Measurements from ENCODE around the gene LRMDA.

GRCh38 chr10:75807456-75807855, 376.0 kb downstream of the LRMDA start:
- TF ChIP-seq CTCF (tag by site-specific recombination; IDR thresholded peaks at IDR 0.05) (no peak), PRDM10 (tag by site-specific recombination; IDR thresholded peaks at IDR 0.05) (no peak), ZNF555 (tag by site-specific recombination; conservative IDR thresholded peaks at IDR 0.05) (no peak), ZNF514 (tag by site-specific recombination; IDR thresholded peaks at IDR 0.05) (no peak), ZNF423 (tag by site-specific recombination; IDR thresholded peaks at IDR 0.05) (no peak), ZBTB21 (tag by site-specific recombination; IDR thresholded peaks at IDR 0.05) (no peak), ZBTB10 (tag by site-specific recombination; IDR thresholded peaks at IDR 0.05) (no peak), ZNF274 (IDR thresholded peaks at IDR 0.05; ENCODE audit: low read length) (no peak), ZNF274 (tag by site-specific recombination; IDR thresholded peaks at IDR 0.05; ENCODE audit: borderline replicate concordance) (no peak), KLF16 (tag by site-specific recombination; IDR thresholded peaks at IDR 0.05) (no peak), ZNF707 (tag by site-specific recombination; IDR thresholded peaks at IDR 0.05) (no peak), HOXC10 (CRISPR knock-in tag; IDR thresholded peaks at IDR 0.05) (no peak), PBX3 (CRISPR knock-in tag; IDR thresholded peaks at IDR 0.05) (no peak)
